GM23338 (cell line): Measurements from ENCODE around the gene KCNK4.
A peak's percentile ranks its signal among the peaks of the same experiment; 100 is the strongest.

Experiments used
- ETS1 ChIP-seq: IDR thresholded peaks from 2 replicates; pipeline ENCODE4 v1.6.1; 2016; ENCODE audit warnings: antibody characterized with exemption
- EZH2 ChIP-seq: fragments of 200-600 bp; sonication (generic); IDR thresholded peaks from one replicate; pipeline ENCODE4 v1.8.0; 2017; ENCODE audit warnings: antibody characterized with exemption, mild to moderate bottlenecking, low read depth; ENCODE audit not compliant: unreplicated experiment
- EZH2phosphoT487 ChIP-seq: fragments of 200-600 bp; sonication (generic); IDR thresholded peaks from one replicate; pipeline ENCODE4 v1.8.1; 2018; ENCODE audit warnings: antibody characterized with exemption; ENCODE audit not compliant: unreplicated experiment
- NANOG ChIP-seq: IDR thresholded peaks from 2 replicates; pipeline ENCODE4 v1.6.1; 2016; ENCODE audit warnings: antibody characterized with exemption, borderline replicate concordance
- POLR2AphosphoS5 ChIP-seq: IDR thresholded peaks from 2 replicates; pipeline ENCODE4 v1.6.1; 2016; ENCODE audit warnings: antibody characterized with exemption, low read depth
- REST ChIP-seq: IDR thresholded peaks from one replicate; pipeline ENCODE4 v1.6.1; 2018; ENCODE audit warnings: antibody characterized with exemption; ENCODE audit not compliant: unreplicated experiment
- TF ChIP-seq, protein P1 (sequence below), 2 experiments: fragments of 200-600 bp in 1 of 2; sonication (generic) in 1 of 2; conservative IDR thresholded peaks; 2 replicates each; pipeline versions ENCODE4 v1.5.1 to v1.6.1; 2016 to 2017; ENCODE audit warnings: antibody characterized with exemption in 2 of 2, low read depth in 2 of 2, mild to moderate bottlenecking in 2 of 2, moderate library complexity in 1 of 2

DNA sequence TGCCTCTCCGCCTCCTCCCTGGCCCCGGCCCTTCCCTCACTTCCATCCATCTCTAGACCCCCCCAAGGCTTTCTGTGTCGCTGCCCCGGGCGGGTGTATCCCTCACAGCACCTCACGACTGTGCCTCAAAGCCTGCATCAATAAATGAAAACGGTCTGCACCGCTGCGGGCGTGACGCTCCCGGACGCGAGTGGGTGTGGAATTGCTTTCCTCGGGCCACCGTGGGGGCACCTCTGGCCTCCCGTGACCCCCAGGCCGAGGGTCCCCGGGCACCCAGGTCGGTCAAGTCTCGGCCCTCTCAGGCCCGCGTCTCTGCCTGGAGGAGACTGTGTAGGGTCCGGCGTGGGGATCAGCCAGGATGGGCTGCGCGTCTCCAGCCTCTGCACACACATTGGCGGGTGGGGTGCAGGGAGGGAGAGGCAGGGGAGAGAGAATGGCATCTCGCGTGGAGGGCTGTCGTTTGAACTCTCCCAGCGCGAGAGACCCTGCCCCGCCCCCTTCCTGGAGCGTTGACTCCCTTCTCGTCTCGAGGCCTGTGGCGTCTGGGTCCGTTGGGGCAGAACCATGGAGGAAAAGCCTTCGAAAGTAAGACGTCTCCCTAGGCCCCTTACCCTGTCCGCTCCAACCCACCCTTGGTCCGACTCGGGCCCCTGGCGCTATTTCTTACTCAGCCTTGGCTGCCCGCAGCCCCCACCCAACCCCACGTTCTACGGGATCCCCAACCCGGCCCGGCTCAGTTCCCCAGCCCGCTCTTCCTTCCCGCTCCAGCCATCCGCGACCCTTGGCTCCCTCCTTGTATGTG lies 8.9 kb downstream of the KCNK4 start, which contains the start of gene CATSPERZ:
- TF ChIP-seq, protein P1, sequence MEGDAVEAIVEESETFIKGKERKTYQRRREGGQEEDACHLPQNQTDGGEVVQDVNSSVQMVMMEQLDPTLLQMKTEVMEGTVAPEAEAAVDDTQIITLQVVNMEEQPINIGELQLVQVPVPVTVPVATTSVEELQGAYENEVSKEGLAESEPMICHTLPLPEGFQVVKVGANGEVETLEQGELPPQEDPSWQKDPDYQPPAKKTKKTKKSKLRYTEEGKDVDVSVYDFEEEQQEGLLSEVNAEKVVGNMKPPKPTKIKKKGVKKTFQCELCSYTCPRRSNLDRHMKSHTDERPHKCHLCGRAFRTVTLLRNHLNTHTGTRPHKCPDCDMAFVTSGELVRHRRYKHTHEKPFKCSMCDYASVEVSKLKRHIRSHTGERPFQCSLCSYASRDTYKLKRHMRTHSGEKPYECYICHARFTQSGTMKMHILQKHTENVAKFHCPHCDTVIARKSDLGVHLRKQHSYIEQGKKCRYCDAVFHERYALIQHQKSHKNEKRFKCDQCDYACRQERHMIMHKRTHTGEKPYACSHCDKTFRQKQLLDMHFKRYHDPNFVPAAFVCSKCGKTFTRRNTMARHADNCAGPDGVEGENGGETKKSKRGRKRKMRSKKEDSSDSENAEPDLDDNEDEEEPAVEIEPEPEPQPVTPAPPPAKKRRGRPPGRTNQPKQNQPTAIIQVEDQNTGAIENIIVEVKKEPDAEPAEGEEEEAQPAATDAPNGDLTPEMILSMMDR (conservative IDR thresholded peaks at IDR 0.05; ENCODE audit: low read depth in 2 of 2) = no peak
- TF ChIP-seq REST (no peak), EZH2phosphoT487 (no peak), POLR2AphosphoS5 (no peak), EZH2 (peak; percentile 40), NANOG (no peak), ETS1 (no peak)
